DMS53 treated with DMSO at 0.1 percent for 48 hours (cell line): ENCODE measurements around the gene CD81.
"Not testable (repeated sequence)": the region's sequence is repeated elsewhere in the genome, so short reads cannot be mapped to it uniquely, and the experiment has no call there.

Experiments used
- DNase-seq: peaks from one replicate; lab custom pipeline; 2025; ENCODE audit not compliant: unreplicated experiment; lab: John Stamatoyannopoulos, UW

Gene CD81, protein sequence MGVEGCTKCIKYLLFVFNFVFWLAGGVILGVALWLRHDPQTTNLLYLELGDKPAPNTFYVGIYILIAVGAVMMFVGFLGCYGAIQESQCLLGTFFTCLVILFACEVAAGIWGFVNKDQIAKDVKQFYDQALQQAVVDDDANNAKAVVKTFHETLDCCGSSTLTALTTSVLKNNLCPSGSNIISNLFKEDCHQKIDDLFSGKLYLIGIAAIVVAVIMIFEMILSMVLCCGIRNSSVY

DNA sequence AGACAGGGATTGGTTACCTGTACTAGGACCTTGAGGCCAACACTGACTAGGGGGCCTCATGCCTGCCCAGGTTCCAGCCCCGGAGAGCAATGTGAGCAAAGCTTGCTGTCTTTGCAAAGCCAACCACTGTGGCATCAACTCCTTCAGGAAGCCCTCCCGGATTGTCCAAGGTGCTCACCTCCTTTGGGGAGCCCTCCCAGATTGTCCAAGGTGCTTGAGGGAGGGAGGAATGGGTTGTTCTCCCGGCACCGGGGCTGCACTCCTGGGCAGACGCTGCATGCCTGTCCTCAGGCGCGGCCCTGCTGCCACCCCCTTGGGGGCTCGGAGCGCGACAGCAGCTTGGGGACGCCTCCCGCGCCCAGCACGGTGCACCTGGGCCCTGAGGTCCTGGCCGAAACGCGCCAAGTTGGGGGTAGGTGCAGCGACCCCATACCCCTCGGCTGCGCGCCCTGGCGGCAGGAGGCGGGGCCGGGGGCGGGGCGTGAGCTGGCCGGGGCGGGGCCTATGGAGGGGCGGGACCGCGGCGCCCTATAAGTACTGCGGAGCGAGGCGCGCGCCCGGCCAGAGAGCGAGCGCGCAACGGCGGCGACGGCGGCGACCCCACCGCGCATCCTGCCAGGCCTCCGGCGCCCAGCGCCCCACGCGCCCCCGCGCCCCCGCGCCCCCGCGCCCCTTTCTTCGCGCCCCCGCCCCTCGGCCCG is at the start of gene CD81:
Gene CD81 (plus strand): TSS at position 560 of the 701 bp plus-strand sequence. CDS start 240 bp downstream, outside the sequence.
- DNase-seq: no peak

DNA sequence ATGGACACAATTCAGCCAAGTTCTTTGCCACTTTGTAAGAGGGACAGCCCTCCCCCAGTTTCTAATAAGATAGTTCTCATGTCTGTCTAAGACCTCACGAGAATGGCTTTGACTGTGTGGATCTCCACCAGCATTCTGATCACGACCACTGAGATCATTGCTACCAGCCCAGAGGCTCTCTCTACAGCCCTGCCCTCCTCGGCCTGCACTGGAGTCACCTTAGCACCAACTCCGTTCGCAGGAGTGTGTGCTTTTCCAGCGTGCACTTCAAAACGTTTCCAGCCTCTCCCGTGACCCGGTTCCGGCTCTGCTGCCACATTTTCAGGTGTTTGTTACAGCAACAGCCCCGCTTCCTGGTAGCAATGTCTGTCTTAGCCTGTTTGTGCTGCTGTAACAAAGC is 49.1 kb upstream of the CD81 start:
- no peak for DNase-seq

DNA sequence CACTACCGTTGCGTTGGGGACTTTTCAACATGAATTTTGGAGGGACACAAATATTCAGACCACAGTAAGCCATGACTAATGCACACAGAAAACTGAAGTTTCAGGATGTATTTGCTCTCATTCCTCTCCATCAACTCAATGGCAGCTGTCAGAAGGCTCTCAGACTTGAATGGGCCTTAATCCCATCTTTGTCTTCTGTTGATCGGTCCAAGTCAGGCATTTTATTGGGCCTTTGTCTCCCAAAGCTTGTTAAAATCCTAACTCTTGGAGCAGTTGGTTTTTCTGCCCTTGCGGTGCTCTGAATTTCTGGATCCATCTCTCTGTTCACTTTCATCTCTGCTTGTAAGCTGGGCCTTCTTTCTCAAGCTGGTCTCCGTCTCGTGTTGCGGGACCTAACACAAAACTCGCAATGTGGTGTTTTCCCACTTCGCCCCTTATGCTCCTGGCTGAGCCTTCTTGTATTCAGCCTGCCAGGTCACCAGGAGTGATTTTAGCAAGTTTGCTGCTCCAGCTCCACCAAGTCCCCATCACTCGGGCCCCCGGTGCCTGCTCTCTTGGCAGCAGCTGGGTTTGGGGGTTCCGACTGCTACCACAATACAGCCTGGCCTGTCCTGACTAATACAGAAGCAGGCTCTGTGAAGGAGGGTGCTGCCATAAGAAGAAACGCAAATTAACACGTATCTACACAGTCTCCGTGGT is 48.3 kb upstream of the CD81 start:
- DNase-seq: no peak

DNA sequence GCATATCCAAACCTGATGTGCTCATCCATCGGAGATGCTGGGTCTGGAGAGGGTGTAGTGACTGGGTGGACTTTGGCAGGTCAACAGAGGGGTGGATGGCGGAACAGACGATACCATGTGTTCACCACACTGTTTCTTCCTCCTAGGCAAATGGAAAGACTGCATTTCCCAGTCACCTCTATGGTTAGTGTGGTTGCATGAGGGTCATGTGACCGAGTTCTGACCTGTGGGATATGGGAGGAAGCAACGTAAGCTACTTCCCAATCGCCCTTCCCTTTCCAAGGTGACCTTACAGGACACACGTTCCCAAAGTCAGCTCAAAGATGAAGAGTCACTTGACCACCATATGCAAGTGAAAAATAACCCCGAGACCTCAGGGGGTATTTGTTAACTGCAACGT is 47.6 kb upstream of the CD81 start:
- DNase-seq: no peak

DNA sequence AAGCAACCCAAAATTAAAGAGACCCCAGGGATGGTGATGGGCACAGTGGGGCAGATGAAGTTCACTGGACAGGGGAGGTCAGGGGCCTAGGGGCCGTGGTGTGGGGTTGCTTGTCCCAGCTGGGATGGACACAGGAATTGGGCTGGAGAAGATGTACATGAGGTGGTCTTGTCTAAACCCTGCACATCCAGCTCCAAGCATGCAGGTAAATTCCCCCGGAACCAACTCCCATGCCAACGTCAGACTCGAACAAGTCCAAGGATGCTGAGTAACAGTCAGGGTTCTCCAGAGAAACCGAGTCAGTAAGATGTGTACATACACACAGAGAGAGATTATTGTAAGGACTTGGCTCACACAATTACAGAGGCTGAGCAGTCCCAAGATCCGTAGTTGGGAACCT is 46.4 kb upstream of the CD81 start:
- no peak for DNase-seq

DNA sequence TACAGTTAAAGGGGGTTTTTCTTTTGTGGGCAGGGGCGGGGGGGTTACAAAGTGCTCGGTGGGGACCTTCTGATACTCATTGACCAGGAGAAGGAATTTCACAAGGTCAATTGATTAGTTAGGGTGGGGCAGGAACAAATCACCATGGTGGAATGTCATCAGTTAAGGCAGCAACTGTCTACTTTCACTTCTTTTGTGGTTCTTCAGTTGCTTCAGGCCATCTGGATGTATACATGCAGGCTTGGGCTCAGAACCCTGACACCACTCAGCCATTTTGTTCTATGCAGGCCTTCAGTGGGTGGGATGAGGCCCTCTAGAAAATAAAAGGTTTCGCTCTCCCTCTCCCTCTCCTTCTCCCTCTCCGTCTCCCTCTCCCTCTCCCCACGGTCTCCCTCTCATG is 45.7 kb upstream of the CD81 start:
- DNase-seq: no peak

DNA sequence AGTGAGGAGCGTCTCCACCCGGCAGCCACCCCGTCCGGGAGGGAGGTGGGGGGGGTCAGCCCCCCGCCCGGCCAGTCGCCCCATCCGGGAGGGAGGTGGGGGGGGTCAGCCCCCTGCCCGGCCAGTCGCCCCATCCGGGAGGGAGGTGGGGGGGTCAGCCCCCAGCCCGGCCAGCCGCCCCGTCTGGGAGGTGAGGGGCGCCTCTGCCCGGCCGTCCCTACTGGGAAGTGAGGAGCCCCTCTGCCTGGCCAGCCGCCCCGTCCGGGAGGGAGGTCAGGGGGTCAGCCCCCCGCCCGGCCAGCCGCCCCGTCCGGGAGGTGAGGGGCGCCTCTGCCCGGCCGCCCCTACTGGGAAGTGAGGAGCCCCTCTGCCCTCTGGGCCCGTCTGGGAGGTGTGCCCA is 44.5 kb upstream of the CD81 start:
- DNase-seq: not testable (repeated sequence)

DNA sequence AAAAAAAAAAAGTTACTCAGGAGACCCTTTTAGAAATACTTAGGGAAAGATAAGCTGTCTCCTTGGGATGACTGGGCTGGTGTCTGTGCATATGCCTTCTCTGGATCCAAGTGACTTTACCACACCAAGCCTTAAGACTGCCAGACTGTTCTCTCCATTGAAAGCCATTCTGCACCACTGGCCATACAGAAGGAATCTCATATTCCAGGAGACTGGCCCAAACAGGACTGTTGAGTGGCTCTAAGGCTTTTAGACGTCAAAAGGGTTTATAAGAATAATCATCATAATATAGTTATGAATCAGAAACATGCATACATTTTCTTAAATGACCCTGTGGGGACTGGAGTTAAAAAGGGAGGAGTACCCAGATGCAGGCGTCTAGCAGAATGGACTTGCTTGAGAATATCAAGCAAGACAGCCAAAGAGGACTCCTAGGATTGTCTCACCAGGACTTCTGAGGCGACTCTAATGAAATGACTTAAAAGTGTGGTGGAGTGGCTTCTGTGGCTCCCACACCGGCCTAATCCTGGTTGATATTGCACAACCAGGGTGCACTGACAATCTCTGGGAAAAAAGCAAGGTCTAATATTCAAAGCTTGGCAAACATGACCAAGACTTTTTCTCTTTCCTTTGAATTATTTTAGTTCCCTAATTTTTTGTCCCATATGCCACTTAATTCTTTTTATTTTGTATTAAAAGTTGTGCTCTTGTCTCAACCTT is 43.5 kb upstream of the CD81 start:
- not testable (repeated sequence) for DNase-seq

DNA sequence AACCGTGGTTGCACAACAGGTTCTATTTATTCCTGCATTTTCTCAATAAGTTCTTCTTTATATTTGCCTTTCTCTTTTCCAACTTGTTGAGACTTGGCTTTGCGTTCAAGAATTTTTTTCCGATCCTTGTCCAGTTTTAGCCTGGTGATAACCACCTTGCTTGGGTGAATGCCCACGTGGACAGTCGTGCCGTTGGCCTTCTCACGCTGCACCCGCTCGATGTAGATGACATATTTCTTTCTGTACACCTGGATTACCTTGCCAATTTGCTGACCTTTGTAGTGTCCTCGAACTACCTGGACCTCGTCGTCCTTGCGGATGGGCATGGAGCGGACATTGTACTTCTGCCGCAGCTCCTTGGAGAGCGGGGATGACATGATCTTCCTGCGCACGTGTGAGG is 41.8 kb upstream of the CD81 start:
- DNase-seq: not testable (repeated sequence)

DNA sequence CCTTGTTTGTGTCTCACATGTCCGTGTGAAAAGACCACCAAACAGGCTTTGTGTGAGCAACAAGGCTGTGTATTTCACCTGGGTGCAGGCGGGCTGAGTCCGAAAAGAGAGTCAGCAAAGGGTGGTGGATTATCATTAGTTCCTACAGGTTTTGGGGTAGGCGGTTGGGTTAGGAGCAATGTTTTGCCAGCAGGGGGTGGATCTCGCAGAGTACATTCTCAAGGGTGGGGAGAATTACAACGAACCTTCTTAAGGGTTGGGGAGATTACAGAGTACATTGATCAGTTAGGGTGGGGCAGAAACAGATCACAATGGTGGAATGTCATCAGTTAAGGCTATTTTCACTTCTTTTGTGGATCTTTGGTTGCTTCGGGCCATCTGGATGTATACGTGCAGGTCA is 38.4 kb upstream of the CD81 start:
- not testable (repeated sequence) for DNase-seq

DNA sequence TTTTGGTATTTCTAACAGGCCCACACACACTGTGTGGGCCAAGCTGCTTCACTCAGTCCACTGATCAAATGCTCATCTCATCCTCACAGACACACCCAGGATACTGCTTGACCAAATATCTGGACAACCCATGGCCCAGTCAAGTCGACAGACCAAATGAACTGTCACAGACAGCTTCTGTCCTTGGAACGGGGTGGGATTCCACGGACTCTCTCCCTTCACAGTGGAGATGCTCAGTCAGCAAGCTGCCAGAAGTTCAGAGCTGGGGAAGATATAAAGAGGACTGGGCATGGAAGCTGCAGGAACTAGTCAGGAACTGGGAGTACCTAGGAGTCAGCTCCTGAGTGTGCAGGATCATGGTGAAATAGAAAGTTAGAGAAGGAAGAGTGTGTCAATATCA is 34.6 kb upstream of the CD81 start:
- DNase-seq: no peak

DNA sequence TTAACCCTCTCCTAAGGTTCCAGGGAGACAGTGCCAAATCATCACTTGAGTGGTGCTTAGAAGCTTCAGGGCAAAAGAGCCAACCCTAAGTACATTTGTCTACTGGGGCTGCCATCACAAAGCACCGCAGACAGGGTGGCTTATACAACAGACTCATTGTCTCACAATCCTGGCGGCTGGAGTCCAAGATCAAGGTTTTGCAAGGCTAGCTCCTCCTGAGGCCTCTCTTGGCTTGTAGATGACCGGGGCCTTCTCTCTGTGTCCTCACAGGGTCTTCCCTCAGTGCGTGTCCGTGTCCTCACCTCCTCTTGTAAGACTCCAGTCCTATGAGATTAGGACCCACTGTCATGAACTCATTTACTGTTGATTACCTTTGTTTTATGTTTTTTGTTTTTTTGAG is 34.1 kb upstream of the CD81 start:
- no peak for DNase-seq

DNA sequence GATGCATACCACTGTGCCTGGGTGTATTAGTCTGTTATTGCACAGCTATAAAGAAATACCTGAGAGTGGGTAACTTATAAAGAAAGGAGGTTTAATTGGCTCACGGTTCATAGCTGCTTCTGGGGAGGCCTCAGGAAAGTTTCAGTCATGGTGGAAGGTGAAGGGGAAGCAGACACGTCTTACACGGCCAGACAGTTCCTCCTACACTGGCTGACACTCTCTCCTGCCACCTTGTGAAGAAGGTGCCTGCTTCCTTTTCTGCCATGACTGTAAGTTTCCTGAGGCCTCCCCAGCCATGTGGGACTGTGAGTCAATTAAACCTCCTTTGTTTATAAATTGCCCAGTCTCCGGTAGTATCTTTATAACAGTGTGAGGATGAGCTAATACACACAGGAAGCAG is 33.6 kb upstream of the CD81 start:
- DNase-seq: no peak

DNA sequence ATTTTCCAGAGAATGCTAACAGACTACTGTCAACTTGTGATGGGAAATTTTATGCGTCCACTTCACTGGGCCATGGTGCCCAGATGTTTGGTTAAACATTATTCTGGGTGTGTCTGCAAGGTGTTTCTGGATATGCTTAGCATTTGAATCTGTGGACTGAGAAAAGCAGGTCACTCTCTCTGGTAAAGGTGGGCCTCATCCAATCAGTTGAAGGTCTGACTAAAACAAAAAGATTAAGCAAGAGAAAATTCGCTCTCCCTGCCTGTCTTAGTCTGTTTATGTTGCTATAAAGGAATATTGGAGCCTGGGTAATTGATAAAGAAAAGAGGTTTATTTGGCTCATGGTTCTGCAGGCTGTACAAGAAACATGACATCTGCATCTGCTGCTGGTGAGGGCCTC is 32.1 kb upstream of the CD81 start:
- DNase-seq: no peak

DNA sequence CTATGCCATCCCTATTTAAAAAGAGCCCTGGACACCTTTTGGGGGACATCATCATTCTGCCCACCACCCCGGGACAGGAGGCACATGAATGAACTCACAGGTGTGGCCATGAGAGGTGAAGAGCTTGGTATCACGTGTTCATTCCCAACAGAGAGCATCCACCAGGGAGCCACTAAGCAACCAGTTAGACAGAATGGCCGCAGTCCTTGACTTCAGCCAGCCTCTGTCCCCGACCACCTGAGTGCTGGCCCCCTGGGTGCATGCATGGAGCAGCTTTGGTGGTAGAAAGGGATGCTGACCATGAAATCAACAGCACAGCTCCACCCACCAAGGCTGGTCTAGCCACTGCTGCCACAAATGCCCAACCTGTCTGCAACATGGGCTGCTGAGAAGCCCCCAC is 31.1 kb upstream of the CD81 start:
- DNase-seq: no peak

DNA sequence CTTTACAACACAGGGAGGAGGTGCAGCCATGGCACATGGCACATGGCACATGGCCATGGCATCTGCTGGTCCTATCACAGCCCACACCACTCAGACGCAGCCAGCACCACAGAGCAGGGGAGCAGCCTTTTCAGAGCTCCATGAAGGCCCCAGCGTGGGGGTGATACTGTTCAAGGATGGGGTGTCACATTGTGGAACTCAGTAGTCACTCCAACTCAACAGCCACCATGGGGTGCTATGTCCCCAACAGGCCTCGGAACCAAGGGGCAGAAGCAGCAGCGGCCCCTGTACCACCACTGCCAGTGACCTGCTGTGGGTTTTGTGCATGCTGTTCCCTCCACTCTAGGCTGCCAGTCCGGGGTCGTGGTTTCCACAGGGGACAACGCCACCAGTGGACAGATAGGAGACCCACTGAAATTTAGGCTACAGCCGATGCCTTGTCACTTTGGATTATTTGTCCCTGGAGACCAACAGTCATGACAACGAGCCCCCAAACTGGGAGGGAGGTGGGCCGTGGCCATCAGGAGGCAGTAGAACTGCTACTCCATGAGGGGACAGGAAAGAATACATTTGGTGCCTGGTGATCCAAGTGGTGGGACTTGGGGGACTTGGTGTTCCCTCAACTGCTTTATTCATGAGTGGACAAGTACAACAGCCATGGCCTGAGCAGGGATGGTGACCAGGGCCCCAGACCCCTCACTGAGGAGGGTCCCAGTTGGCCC is 30.4 kb upstream of the CD81 start:
- no peak for DNase-seq

DNA sequence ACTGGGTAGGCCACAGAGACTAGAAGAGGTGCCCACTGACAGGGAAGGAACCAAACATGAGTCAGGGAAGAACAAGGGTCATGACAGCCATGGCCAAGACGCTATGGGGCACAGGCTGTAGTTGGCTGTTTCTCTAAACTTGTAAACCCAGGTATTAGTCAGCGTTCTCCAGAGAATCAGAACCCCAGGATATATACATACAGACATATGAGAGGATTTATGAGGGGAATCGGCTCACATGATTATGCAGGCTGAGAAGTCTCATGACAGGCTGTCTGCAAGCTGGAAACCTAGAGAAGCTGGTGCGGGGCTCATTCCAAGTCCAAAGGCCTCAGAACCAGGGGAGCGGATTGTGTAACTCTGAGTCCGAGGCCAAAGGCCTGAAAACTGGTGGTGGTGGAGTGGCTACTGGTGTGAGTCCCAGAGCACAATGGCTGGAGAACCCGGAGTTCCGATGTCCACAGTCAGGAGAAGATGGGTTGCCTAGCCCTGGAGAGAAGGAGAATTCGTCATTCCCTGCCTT is 29.7 kb upstream of the CD81 start:
- DNase-seq: no peak

DNA sequence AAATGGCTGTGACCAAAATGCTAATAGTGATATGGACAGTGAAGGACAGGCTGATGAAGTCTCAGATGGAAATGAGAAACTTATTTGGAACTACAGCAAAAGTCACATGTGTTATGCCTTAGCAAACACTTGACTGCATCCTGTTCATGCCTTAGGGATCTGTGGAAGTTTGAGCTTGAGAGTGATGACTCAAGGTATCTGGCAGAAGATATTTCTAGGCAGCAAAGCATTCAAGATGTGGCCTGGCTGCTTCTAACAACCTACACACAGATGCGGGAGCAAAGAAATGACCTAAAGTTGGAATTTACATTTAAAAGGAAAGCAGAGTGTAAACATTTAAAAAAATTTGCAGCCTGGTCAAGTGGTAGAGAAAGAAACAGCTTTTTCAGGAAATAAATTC is 28.1 kb upstream of the CD81 start:
- no peak for DNase-seq

DNA sequence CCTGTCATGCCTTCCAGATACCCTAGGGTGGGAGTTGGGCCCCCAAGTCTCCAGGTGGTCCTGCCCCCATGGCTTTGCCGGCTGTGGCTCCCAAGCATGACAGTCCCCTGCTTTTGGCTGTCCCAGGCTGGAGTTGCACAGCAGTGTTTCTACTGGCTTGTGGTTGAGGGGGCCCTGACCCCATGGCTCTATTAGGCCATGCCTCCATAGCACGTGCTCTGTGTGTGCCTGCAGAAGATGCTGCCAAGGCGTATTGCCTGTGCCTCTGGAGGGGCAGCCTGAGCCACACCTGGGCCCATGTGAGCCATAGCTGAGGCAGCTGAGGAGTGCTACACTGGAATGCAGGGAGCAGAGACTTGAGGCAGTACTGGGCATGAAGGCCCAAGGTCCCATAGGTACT is 25.4 kb upstream of the CD81 start:
- no peak for DNase-seq

DNA sequence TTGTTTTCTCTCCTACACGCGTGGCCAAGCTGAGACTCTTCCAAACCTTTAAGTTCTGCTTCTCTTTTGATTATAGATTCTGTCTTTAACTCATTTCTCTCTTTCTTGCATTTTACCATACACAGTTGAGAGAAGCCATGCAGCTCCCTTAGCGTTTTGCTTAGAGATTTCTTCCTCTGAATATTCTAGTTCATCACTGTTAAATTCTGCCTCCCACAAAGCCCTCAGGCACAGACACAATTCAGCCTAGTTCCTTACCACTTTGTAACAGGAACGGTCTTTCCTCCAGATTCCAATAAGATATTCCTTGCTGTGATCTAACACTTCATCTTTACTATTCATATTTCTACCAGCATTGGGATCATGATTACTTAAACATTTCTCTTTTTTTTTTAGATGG is 24.7 kb upstream of the CD81 start:
- no peak for DNase-seq
